Stimulated activated CD4-positive, alpha-beta T cell treated with anti-CD3 and anti-CD28 coated beads, TNF-alpha, amount 100 ng/mL, for 48 hours (primary cell): ENCODE results near the gene GNAS.
A peak's percentile ranks its signal among the peaks of the same experiment; 100 is the strongest.
"Not testable (repeated sequence)": the region's sequence is repeated elsewhere in the genome, so short reads cannot be mapped to it uniquely, and the experiment has no call there.

Source experiments
- DNase-seq, 3 donors: peaks; one replicate each; pipeline ENCODE4 v3.0.0-alpha.2; 2020; ENCODE audit warnings: low read depth in 3 of 3

GNAS gene

DNA sequence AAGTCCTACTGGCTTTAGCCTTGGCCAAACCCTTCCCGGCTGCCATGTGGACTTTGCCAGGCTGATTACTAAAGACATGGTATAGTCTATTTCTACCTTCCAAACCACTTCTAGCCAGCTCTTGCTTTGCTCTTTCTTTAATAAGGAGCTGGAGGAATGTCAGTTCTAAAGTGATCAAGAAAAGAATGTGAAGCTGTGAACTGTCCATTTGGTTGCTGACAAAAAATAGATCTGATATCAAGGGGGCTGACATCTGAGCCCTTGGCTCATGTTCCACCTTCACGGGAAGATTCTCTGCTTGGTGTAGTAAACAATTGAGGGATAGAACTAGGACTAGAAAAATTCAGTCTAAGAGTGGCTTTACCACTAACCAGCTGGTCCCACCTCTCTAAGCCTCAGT, 24.4 kb upstream of the GNAS start:
- DNase-seq = no peak

DNA sequence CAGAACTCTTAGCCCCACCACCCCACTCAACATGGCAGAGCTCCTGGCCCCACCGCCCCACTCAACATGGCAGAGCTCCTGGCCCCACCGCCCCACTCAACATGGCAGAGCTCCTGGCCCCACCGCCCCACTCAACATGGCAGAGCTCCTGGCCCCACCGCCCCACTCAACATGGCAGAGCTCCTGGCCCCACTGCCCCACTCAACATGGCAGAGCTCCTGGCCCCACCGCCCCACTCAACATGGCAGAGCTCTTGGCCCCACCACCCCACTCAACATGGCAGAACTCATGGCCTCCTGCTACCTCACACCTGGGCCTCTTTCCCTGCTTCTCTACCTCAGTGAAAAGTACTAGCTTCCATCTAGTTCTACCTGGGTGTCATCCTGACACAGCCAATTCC, 23.7 kb upstream of the GNAS start:
- DNase-seq = not testable (repeated sequence)

DNA sequence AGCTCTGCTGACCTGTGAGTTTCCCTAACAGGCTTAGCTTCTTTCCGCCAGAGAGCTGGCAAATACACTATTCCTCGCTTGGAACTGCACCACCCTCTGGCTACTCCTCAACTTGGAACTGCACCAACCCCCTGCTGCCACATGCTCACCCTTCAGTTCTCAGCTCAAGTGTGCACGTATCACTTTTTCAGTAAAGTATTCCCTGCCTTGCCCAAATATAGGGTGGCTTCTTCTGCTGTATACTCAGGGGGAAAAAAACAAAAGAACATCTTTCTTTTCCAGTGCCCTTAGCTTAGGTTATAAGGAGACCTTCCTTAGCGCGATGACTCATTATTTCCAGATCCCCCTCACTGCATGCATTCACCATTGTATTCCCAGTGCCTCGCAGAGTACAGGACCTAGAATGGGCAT, 23.0 kb upstream of the GNAS start:
- no peak for DNase-seq

DNA sequence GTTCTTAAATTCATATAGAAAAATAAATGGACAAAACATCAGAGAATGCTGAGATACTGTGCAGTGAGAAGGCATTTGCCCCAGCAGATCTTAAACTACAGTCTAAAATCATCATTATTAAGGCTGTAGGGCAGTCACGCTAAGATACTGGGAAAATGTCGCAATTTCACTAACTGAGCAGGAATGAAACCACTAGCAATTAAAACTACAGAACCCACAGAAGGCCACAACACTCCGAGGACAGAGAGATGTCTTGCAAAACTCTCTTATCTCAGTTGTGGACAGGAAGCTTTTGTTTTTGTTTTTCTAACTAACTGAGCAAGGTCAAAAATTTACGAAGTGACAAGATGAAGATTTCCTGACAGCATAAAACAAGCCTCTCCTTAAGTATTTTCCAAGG, 20.1 kb upstream of the GNAS start:
- DNase-seq = no peak

DNA sequence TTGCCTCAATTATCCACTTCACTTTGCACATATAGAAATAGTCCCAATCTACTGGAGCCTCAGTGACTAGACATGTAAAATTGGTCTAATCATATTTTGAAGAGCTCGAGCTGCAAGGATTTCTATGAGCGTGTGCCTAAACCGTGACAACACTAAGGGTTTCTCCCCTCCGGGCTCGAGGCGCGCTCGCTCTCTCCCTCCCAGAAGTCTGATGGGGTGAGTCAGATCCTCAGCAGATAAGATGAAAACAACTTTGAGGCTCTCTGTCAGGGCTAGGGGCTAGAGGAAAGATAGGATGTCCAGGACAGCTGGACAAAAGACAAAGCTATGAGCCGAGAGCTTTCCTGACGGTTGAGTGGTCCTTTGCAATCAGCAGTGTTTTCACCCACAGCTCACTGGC, 18.6 kb upstream of the GNAS start:
- no peak for DNase-seq

DNA sequence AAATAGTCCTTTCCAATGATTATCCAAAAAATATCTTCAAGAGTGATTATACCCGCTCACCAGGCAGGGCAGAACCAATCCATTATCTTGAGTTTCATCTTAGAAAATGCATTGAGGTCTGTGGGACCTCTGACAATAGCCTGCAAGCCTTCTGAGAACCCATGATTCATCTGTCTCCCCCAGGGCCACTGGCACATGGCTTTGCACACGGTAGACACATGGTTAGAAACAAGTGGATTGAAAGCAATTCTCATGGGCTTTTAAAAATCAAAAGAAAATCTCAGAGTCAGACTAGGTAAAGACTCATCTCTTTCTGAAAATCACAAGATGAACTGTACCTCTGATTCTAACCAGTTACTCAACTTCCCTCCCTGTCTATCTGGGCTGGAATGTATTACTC, 17.3 kb upstream of the GNAS start:
- DNase-seq = no peak

DNA sequence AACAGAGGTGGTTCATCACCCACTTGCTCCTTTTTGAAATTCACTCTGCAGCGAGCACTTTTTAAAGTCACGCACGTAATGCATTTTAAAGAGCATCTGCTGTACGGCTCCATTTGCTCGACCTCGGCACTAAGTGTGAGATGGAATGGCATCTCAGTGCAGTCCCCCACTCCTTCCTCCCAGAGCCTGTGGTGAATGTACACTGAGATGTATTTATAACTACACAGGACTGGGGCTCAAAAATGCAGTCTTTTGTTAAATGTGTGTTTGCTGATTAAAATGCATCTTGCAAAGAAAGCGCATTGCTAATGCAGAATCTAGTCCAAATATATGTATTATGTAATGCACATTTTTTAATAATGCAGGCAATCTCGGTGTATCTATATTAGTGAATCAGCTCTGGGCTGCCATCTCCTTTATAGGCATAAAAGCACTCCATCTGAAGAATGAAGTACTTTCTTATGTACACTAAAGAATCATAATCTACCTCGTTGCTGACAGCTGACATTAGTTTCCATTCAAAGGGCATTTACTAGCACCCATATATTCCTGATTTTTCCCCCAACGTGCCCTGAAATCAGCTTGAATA, 15.8 kb upstream of the GNAS start:
- DNase-seq = no peak

DNA sequence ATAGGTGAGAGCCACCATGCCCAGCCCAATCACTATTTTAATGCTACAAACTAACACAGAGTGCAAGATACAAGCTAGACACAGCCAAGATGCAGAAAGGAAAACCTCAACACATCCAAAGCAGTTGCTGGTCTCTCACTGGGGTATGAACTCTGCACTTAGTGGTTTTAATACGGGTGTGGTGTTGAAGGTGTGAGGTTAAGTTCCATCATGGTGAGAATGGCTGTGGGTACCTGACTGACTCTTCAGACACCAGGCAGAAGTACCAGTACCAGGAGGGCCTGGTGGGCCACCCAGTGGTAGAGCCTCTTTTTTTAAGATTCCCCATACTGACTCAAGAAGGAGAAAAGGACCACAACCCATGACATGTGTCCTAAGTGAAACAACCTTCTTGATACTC, 14.8 kb upstream of the GNAS start:
- no peak for DNase-seq

DNA sequence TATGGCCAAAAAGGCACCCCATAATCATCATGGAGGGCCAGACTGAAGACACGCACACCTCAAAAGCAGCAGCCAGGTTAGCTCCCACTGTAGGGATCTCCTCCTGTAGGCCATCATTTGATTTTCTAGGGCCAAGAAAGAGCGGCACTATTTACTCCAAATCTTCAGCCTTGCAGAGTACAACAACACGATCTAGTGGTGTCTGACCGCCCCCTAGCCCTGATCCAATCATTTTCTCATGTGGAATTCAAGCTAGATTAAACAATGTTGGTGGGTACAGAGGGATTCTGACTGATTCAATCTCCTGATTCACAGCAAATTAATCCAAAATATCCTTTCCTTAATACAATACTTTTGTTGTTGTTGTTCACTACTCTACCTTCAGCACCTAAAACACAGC, 14.3 kb upstream of the GNAS start:
- DNase-seq = no peak

DNA sequence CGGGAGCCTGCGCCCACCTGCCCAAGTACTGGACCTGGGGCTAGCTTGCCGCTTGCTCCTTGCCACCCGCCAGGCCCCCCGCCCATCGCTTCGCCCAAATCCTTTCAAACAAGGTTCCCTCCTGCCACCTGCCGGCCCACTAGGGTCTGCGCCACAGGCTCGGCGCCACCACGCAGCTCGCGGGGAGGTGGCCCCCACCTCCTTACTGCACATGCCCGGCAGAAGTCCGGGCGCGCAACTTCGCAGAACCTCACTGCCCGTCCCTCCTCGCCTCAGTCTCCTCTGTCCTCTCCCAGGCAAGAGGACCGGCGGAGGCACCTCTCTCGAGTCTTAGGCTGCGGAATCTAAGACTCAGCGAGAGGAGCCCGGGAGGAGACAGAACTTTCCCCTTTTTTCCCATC, 13.0 kb upstream of the GNAS start:
- peak in 2 of 3 donors; percentile 21 to 43 for DNase-seq

DNA sequence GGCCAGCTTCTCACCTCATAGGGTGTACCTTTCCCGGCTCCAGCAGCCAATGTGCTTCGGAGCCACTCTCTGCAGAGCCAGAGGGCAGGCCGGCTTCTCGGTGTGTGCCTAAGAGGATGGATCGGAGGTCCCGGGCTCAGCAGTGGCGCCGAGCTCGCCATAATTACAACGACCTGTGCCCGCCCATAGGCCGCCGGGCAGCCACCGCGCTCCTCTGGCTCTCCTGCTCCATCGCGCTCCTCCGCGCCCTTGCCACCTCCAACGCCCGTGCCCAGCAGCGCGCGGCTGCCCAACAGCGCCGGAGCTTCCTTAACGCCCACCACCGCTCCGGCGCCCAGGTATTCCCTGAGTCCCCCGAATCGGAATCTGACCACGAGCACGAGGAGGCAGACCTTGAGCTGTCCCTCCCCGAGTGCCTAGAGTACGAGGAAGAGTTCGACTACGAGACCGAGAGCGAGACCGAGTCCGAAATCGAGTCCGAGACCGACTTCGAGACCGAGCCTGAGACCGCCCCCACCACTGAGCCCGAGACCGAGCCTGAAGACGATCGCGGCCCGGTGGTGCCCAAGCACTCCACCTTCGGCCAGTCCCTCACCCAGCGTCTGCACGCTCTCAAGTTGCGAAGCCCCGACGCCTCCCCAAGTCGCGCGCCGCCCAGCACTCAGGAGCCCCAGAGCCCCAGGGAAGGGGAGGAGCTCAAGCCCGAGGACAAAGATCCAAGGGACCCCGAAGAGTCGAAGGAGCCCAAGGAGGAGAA, 12.3 kb upstream of the GNAS start:
- DNase-seq = no peak

DNA sequence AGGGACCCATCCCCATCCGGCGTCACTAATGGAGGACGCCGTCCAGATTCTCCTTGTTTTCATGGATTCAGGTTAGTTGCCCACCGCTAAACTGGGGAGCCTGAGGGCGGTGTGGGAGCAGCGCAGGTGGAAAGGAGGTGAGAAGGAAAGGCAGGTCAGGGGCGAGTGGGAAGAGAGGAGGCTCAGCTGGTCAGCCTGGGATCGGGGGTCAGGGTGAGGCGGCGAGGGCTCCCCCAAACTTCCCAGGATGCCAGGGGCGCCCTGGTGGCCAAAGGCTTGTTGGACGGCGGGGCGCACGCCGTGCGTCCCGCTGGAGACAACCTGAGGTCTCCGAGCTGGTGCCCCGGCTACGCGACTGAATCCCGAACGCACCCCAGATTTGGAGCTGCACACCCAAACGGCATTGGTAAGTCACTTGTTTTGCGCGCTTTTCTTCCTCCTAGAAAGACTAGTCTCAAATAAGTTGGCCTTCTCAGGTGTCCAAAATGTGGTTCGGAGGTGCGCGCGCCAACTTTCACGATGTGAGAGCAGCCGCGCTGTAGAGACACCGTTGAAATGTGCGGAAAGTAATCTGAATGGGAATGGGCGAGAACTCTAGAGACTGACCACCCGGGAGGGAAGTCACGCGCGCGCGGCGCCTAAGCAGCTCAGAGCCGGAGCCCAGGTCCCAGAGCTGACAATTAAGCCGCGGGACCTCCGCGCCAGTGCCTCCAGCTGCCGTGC, 11.5 kb upstream of the GNAS start:
- DNase-seq = no peak

DNA sequence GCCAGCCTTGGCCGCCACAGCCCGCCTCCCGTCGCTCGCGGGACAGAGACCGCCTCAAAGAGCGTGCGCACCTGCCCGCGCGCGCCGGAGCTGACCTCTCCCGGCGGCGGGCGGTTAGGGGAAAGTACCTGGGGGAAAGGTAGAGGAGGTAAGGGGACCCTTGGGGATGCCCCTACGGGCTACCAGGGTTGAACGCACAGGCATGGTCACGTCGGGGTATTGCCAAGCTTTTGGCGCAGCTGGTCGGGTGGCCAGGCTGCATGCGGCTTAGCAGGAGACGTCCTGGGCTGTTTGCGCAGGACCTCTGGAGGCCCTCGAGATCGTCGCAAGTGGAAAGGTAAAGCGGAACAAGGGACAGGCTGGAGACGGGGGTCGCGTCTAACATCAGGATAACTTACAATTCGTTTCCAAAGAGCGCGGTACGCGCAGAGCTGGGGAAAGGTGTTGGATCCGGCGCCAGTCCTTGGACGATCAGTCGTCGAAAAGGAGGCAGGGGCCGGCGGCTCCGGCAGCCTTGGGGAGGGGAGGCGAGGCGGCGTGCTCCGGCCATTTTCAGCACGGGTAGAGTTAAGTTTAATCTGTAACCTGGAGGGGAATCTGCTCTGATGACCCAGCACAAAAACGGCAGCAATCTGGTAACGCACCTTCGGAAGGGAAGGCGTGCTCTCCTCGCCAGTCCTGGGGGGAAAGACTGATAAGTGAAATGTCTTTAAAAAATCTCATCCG, 10.8 kb upstream of the GNAS start:
- no peak for DNase-seq

DNA sequence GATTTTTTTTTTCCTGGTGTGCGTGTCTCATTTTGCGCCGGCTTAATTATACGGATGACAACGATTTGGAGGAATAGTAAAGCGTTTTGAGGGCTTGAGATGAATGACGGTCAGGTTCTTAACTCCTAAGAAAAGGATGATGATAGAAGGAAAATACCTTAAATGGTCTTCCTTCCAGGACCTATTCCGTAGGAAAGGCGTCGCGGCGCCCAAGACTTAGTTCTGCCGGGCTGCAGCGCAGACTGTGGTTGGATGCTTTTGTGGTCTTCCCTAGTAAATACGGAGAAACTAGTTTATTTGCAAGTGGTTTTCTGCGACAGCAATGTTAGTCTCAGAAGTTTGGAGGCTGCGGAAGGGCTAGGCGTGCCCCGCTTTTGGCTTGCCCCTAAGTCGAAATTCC, 10.2 kb upstream of the GNAS start:
- DNase-seq = no peak

DNA sequence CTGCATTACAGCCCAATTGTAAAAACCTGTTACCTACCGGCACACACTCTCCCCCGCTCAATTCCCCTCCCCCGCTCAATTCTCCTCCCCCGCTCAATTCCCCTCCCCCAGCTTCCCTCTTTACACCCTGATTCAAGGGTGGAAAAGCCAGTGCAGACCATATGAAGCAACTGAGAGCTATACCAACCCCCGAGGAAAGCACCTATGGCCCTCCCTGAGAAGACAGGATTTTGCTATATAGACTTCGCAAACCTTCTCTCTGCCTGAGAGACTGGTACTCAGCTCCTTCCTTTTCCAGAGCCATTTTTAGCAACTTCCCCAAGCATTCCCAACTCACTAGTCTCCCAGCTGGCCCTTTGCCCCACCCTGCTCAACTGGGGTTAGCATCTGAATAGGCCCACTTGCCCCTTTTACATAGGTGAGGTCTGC, 9.4 kb upstream of the GNAS start:
- no peak for DNase-seq

DNA sequence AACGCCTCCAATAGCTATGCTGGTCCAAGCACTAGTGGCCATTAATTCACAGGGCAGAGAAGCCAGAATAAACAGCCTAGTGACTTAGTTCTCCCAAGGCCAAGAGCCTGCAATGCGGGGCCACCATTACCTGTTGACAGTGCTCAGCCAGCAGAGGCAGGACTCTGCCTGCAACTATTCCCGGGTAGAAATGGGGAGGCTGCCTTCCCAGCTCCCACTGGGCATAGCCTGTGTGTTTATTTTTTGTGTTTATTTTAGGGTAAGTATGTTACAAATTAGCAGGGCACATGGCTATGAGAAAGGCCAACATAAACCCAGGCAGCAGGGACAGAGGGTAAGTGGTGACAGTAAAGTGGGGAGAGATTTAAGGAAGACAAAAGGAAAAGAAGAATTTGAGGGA, 6.8 kb upstream of the GNAS start:
- no peak for DNase-seq

DNA sequence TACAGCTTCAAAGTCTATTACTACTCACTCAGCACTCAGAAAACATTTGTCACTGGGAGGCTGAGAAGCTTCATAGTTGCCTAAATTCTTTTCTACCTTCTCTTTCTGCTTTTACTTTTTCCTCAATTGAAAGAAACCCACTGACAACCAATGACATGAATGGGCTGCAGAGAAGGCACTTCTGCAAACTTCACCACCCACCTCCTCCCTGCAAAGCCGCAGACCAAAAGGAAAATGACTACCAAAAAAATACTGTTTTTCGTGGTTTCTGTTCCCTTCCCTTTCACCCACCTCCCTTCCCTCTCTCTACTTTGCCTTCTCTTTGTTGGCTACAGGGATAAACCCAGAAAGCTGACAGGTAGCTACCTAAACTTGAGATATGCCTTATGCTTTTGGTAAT, 5.1 kb upstream of the GNAS start:
- DNase-seq = no peak

DNA sequence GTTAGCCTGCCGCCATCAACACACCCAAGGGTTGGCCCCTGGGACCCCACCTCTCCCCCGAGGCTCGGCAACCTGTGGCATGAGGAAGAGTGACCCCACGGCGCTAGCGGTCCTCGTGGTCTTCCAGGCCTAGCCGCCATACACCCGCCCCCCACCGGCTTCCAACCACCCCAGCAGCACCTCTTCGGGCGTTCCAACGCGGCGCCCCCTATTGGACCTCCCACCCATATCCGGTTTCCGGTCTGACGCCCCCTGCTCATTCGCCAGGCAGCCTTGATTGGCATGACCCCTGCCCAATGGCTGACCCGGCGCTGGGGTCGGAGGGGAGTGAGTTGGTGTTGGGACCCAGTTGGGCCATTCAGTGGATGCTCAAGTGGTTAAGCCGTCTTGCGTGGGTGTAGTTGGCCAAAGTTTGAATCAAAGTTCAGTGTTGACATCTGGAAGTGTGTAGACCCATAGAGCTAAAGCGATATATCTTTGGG, 1.8 kb upstream of the GNAS start, which contains the start of gene GNAS-AS1:
GNAS-AS1 (minus strand) TSS at position 210 of the 482 bp plus-strand sequence.
- peak; percentile 70 to 82 (median 76) for DNase-seq

DNA sequence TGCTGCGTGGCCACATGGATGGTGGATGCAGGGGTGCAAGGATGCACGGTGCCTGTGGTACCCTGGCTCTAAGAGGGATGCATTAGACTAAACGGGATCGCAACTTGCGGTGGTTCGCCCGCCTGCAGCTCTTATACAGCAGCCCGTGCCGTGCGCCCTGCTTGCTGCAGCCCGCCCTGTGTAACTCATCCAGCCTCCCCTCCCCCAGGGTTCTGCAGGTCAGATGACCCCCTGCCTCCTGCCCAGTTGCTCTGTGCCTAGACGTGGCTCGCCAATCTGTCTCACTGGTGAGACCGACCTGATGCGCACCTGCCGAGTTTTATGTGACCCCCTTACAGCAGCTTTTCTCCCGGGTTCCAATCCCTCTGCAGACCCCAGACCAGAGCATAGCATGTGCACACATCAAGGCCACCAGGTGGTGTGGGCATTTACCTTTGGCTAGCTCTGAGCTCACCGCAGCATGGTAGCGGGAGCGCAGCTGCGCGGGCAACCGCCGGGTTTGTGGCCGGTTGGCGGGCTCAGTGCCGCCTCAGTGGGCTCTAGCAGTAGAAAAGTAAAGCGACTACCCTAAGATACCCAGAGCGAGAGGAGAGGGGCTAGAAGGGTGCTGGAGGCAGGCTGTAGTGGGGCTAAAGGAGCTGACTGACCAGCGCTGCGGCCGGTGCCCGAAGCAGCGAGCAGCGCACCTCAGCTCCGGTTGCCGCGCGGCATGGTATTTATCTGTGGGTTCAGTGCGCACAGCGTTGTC, 1.1 kb upstream of the GNAS start:
- DNase-seq = no peak

DNA sequence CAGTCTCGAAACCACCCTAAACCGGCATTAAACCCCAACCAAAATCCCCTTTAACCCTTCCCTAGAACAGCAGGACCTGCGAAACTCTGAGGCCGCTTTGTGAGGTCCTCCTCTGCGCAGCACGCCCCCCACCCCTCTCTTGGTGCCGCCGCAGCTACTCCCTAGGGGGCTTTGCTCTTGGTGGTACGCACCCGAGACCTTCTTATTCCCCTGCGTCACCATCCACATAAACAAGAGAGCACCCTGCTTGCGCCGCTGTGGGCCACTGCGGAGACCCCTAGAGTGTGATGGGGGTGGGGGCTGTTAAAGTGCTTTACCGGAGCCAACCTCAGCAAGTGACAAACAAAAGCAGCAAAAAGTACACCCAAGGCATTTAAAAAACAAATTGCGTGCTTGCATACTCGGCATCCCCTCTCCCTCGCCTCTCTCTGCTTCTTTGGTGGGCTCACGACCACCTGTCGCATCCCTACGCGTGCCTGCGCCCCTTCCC, 502 bp upstream of the GNAS start:
- no peak for DNase-seq

DNA sequence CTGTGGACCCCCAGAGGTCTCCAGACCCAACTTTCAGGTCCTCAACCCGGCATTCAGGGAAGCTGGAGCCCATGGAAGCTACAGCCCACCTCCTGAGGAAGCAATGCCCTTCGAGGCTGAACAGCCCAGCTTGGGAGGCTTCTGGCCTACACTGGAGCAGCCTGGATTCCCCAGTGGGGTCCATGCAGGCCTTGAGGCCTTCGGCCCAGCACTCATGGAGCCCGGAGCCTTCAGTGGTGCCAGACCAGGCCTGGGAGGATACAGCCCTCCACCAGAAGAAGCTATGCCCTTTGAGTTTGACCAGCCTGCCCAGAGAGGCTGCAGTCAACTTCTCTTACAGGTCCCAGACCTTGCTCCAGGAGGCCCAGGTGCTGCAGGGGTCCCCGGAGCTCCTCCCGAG, 950 bp downstream of the GNAS start:
- DNase-seq = no peak
